ENCODE measurements around the gene BRCA2.

Gene BRCA2

DNA sequence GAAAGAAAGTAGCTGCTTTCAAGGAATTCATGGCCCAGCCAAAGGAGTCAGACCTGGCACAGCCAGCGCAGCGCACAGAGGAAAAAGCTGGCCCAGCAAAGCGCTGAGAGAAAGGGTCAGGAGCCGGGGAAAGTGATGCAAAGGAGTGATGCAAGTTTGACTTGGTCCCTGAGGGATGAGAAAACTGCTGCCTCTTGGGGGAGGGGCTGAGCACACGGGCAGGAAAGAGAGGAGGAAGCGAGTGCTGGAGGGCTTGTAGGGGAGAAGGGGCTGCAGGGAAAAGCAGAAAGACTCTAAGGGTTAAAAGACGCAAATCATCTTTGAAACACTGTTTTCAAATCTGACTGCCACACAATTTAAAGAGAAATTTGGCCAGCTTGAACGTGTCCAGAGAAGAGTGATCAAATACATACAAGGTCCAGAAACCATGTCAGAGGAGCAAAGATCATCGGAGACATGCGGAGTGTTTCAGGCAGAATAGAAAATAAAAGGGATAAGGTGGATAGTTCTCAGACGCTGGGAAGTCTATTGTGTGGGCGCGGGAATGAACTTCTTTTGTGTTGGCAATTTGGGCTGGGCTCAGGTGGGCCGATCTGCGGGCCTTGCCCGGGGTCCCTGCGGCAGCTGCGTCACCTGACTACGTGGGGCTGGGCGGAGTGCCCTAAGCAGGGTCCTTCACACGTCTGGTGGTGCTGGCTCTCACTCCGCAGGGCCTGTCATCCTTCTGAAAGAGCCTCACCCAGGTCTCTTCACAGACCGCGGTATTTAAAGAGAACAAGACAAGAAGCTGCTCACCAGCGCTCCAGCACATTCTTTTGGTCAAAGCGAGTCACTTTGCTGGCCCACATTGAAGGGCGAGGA is 94.5 kb downstream of the BRCA2 start:
- TF ChIP-seq, protein P1, sequence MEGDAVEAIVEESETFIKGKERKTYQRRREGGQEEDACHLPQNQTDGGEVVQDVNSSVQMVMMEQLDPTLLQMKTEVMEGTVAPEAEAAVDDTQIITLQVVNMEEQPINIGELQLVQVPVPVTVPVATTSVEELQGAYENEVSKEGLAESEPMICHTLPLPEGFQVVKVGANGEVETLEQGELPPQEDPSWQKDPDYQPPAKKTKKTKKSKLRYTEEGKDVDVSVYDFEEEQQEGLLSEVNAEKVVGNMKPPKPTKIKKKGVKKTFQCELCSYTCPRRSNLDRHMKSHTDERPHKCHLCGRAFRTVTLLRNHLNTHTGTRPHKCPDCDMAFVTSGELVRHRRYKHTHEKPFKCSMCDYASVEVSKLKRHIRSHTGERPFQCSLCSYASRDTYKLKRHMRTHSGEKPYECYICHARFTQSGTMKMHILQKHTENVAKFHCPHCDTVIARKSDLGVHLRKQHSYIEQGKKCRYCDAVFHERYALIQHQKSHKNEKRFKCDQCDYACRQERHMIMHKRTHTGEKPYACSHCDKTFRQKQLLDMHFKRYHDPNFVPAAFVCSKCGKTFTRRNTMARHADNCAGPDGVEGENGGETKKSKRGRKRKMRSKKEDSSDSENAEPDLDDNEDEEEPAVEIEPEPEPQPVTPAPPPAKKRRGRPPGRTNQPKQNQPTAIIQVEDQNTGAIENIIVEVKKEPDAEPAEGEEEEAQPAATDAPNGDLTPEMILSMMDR (IDR thresholded peaks at IDR 0.05; ENCODE audit: control insufficient read depth, insufficient read depth, low read depth, low read length, missing control alignments) = no peak
- DNase-seq (ENCODE audit: low read depth) = peak; percentile 11
- peak overlapping the region; percentile 19 for H3K4me3 ChIP-seq (ENCODE audit: control insufficient read depth, low read depth, low read length)

DNA sequence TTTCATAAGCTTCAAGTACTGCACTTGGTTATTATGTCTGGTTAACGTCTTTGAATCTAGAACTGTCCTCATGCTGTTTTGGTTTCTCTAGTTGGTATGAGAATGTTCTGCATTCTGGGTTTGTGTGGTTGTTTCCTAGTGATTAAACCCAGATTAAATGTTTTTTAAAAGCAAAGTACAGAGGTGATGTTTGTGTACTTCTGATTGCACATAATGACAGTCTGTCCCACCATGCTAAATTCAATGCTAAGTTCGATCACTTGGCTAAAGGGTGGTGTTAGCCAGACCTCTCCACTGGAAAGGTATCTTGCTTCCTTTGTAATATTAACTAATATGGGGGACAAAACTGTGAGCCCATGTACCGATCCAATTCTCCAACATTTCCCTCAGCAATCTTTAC is 98.0 kb downstream of the BRCA2 start:
- no peak for DNase-seq (ENCODE audit: low read depth)
- H3K4me3 ChIP-seq (ENCODE audit: control insufficient read depth, low read depth, low read length) = no peak overlapping the region
- TF ChIP-seq, protein P1 (IDR thresholded peaks at IDR 0.05; ENCODE audit: control insufficient read depth, insufficient read depth, low read depth, low read length, missing control alignments) = no peak

- no peak for DNase-seq (ENCODE audit: low read depth)
- TF ChIP-seq, protein P1 (IDR thresholded peaks at IDR 0.05; ENCODE audit: control insufficient read depth, insufficient read depth, low read depth, low read length, missing control alignments) = no peak
Observed at GRCh38 chr13:32414580-32414979, 99.3 kb downstream of the BRCA2 start.

DNA sequence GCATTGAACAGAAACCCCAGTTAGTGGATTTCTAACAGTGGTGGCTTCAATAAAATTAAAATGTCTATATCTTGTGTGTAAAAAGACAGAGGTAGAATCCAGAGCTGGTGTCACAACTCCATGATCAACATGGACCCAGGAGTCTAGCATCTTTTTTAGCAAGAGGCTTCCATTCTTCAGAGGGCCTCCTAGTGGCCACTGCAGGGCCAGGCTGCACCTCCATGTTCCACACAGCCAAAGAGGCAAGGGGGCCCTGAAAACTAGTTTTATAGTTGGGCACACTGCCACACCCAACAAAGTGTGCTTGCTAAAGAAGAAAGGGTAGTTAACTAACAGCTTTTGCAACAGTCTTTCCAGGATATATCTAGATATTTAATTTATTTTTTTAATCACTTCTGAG is 99.7 kb downstream of the BRCA2 start:
- H3K4me3 ChIP-seq (ENCODE audit: control insufficient read depth, low read depth, low read length) = no peak overlapping the region
- TF ChIP-seq, protein P1 (IDR thresholded peaks at IDR 0.05; ENCODE audit: control insufficient read depth, insufficient read depth, low read depth, low read length, missing control alignments) = peak; percentile 61
- DNase-seq (ENCODE audit: low read depth) = no peak

More at GRCh38 chr13:32414580-32414979, 99.3 kb downstream of the BRCA2 start:
- no peak overlapping the region for H3K4me3 ChIP-seq (ENCODE audit: control insufficient read depth, low read depth, low read length)

GRCh38 chr13:32417995-32418394 is 102.7 kb downstream of the BRCA2 start:
- DNase-seq (ENCODE audit: low read depth) = no peak
- no peak overlapping the region for H3K4me3 ChIP-seq (ENCODE audit: control insufficient read depth, low read depth, low read length)
- TF ChIP-seq, protein P1 (IDR thresholded peaks at IDR 0.05; ENCODE audit: control insufficient read depth, insufficient read depth, low read depth, low read length, missing control alignments) = no peak

- TF ChIP-seq, protein P1 (IDR thresholded peaks at IDR 0.05; ENCODE audit: control insufficient read depth, insufficient read depth, low read depth, low read length, missing control alignments) = no peak
- H3K4me3 ChIP-seq (ENCODE audit: control insufficient read depth, low read depth, low read length) = no peak overlapping the region
Observed at GRCh38 chr13:32419862-32420261, 104.6 kb downstream of the BRCA2 start.

More at GRCh38 chr13:32419862-32420261, 104.6 kb downstream of the BRCA2 start:
- DNase-seq (ENCODE audit: low read depth) = no peak
